ENCODE measurements around the gene HBM. TPM values are rescaled to one million over a fixed set of nuclear protein-coding genes. Genes with fewer than 3 reads are reported as not detected.

HBM gene
- polyA plus RNA-seq, 1 donor, result 11.9 TPM

GRCh38 chr16:183005-183404 is 17.2 kb downstream of the HBM start:
- Histone ChIP-seq H3K9me3 (ENCODE audit: control insufficient read depth, low read depth, low read length) (no peaks in the 10 kb centered on the region), H3K4me3 (ENCODE audit: low read length) (no peak overlapping the region), H3K36me3 (ENCODE audit: control insufficient read depth, insufficient read depth, low read length) (peaks cover 10% of the 10 kb centered on the region), H3K27me3 (ENCODE audit: control insufficient read depth, insufficient read depth, low read length) (peaks cover 29% of the 10 kb centered on the region), H3K4me1 (ENCODE audit: control insufficient read depth, insufficient read depth, low read length) (peaks cover 6% of the 10 kb centered on the region), H3K27ac (ENCODE audit: low read length) (no peak overlapping the region)
- no peak for DNase-seq
- no CpG with 5 or more reads among the region's 7 CpGs for WGBS (ENCODE audit: insufficient coverage, low lambda C conversion rate)

- H3K9me3 ChIP-seq (ENCODE audit: control insufficient read depth, low read depth, low read length), result no peaks in the 10 kb centered on the region
- H3K4me3 ChIP-seq (ENCODE audit: low read length), result no peak overlapping the region
- WGBS (ENCODE audit: insufficient coverage, low lambda C conversion rate), result no CpG with 5 or more reads among the region's 13 CpGs
- no peak for DNase-seq
- H3K27me3 ChIP-seq (ENCODE audit: control insufficient read depth, insufficient read depth, low read length), result peaks cover 8% of the 10 kb centered on the region
- H3K36me3 ChIP-seq (ENCODE audit: control insufficient read depth, insufficient read depth, low read length), result peaks cover 30% of the 10 kb centered on the region
- H3K4me1 ChIP-seq (ENCODE audit: control insufficient read depth, insufficient read depth, low read length), result peaks cover 6% of the 10 kb centered on the region
- H3K27ac ChIP-seq (ENCODE audit: low read length), result no peak overlapping the region
Measured at GRCh38 chr16:185213-185612, 19.4 kb downstream of the HBM start.

- H3K27ac ChIP-seq (ENCODE audit: low read length), result no peak overlapping the region
- peaks cover 4% of the 10 kb centered on the region for H3K4me1 ChIP-seq (ENCODE audit: control insufficient read depth, insufficient read depth, low read length)
- H3K27me3 ChIP-seq (ENCODE audit: control insufficient read depth, insufficient read depth, low read length), result peaks cover 4% of the 10 kb centered on the region
- no peak overlapping the region for H3K4me3 ChIP-seq (ENCODE audit: low read length)
- H3K36me3 ChIP-seq (ENCODE audit: control insufficient read depth, insufficient read depth, low read length), result peaks cover 35% of the 10 kb centered on the region
- no peaks in the 10 kb centered on the region for H3K9me3 ChIP-seq (ENCODE audit: control insufficient read depth, low read depth, low read length)
- DNase-seq, result no peak
- no CpG with 5 or more reads among the region's 11 CpGs for WGBS (ENCODE audit: insufficient coverage, low lambda C conversion rate)
Measured at GRCh38 chr16:185691-186090, 19.9 kb downstream of the HBM start.

- Histone ChIP-seq H3K27ac (ENCODE audit: low read length) (no peak overlapping the region), H3K27me3 (ENCODE audit: control insufficient read depth, insufficient read depth, low read length) (no peaks in the 10 kb centered on the region), H3K4me1 (ENCODE audit: control insufficient read depth, insufficient read depth, low read length) (no peaks in the 10 kb centered on the region), H3K9me3 (ENCODE audit: control insufficient read depth, low read depth, low read length) (no peaks in the 10 kb centered on the region), H3K36me3 (ENCODE audit: control insufficient read depth, insufficient read depth, low read length) (peaks cover 50% of the 10 kb centered on the region), H3K4me3 (ENCODE audit: low read length) (no peak overlapping the region)
- DNase-seq, result no peak
- WGBS (ENCODE audit: insufficient coverage, low lambda C conversion rate), result no CpG with 5 or more reads among the region's 8 CpGs
Measured at GRCh38 chr16:187330-187729, 21.6 kb downstream of the HBM start.

- no CpG with 5 or more reads among the region's 8 CpGs for WGBS (ENCODE audit: insufficient coverage, low lambda C conversion rate)
- Histone ChIP-seq H3K9me3 (ENCODE audit: control insufficient read depth, low read depth, low read length) (no peaks in the 10 kb centered on the region), H3K27me3 (ENCODE audit: control insufficient read depth, insufficient read depth, low read length) (no peaks in the 10 kb centered on the region), H3K4me1 (ENCODE audit: control insufficient read depth, insufficient read depth, low read length) (no peaks in the 10 kb centered on the region), H3K4me3 (ENCODE audit: low read length) (no peak overlapping the region), H3K27ac (ENCODE audit: low read length) (no peak overlapping the region), H3K36me3 (ENCODE audit: control insufficient read depth, insufficient read depth, low read length) (peaks cover 59% of the 10 kb centered on the region)
- no peak for DNase-seq
Measured at GRCh38 chr16:188674-189073, 22.9 kb downstream of the HBM start.

GRCh38 chr16:189604-190186 is 23.9 kb downstream of the HBM start:
- DNase-seq, result no peak
- Histone ChIP-seq H3K9me3 (ENCODE audit: control insufficient read depth, low read depth, low read length) (no peaks in the 10 kb centered on the region), H3K36me3 (ENCODE audit: control insufficient read depth, insufficient read depth, low read length) (peaks cover 69% of the 10 kb centered on the region), H3K27me3 (ENCODE audit: control insufficient read depth, insufficient read depth, low read length) (no peaks in the 10 kb centered on the region), H3K27ac (ENCODE audit: low read length) (no peak overlapping the region), H3K4me3 (ENCODE audit: low read length) (no peak overlapping the region), H3K4me1 (ENCODE audit: control insufficient read depth, insufficient read depth, low read length) (no peaks in the 10 kb centered on the region)
- 90% methylated on average over 2 of the region's 34 CpGs for WGBS (ENCODE audit: insufficient coverage, low lambda C conversion rate)

GRCh38 chr16:191831-192230 is 26.1 kb downstream of the HBM start:
- H3K36me3 ChIP-seq (ENCODE audit: control insufficient read depth, insufficient read depth, low read length), result peaks cover 86% of the 10 kb centered on the region
- no peak overlapping the region for H3K4me3 ChIP-seq (ENCODE audit: low read length)
- WGBS (ENCODE audit: insufficient coverage, low lambda C conversion rate), result no CpG with 5 or more reads among the region's 4 CpGs
- H3K27me3 ChIP-seq (ENCODE audit: control insufficient read depth, insufficient read depth, low read length), result no peaks in the 10 kb centered on the region
- no peaks in the 10 kb centered on the region for H3K4me1 ChIP-seq (ENCODE audit: control insufficient read depth, insufficient read depth, low read length)
- H3K27ac ChIP-seq (ENCODE audit: low read length), result no peak overlapping the region
- DNase-seq, result no peak
- no peaks in the 10 kb centered on the region for H3K9me3 ChIP-seq (ENCODE audit: control insufficient read depth, low read depth, low read length)

GRCh38 chr16:192686-193085 is 26.9 kb downstream of the HBM start:
- Histone ChIP-seq H3K4me1 (ENCODE audit: control insufficient read depth, insufficient read depth, low read length) (no peaks in the 10 kb centered on the region), H3K4me3 (ENCODE audit: low read length) (no peak overlapping the region), H3K27me3 (ENCODE audit: control insufficient read depth, insufficient read depth, low read length) (no peaks in the 10 kb centered on the region), H3K9me3 (ENCODE audit: control insufficient read depth, low read depth, low read length) (no peaks in the 10 kb centered on the region), H3K36me3 (ENCODE audit: control insufficient read depth, insufficient read depth, low read length) (peaks cover 86% of the 10 kb centered on the region), H3K27ac (ENCODE audit: low read length) (no peak overlapping the region)
- no peak for DNase-seq
- WGBS (ENCODE audit: insufficient coverage, low lambda C conversion rate), result 100% methylated on average over 4 of the region's 11 CpGs

- Histone ChIP-seq H3K36me3 (ENCODE audit: control insufficient read depth, insufficient read depth, low read length) (peaks cover 89% of the 10 kb centered on the region), H3K4me1 (ENCODE audit: control insufficient read depth, insufficient read depth, low read length) (no peaks in the 10 kb centered on the region), H3K9me3 (ENCODE audit: control insufficient read depth, low read depth, low read length) (no peaks in the 10 kb centered on the region), H3K27ac (ENCODE audit: low read length) (no peak overlapping the region), H3K4me3 (ENCODE audit: low read length) (no peak overlapping the region), H3K27me3 (ENCODE audit: control insufficient read depth, insufficient read depth, low read length) (no peaks in the 10 kb centered on the region)
- DNase-seq, result no peak
- 100% methylated on average over 2 of the region's 15 CpGs for WGBS (ENCODE audit: insufficient coverage, low lambda C conversion rate)
Measured at GRCh38 chr16:193441-193840, 27.7 kb downstream of the HBM start.

GRCh38 chr16:194516-194915 is 28.7 kb downstream of the HBM start:
- 100% methylated on average over 1 of the region's 6 CpGs for WGBS (ENCODE audit: insufficient coverage, low lambda C conversion rate)
- peaks cover 85% of the 10 kb centered on the region for H3K36me3 ChIP-seq (ENCODE audit: control insufficient read depth, insufficient read depth, low read length)

GRCh38 chr16:200388-200787 is 34.6 kb downstream of the HBM start:
- no peaks in the 10 kb centered on the region for H3K4me1 ChIP-seq (ENCODE audit: control insufficient read depth, insufficient read depth, low read length)
- no peak overlapping the region for H3K27ac ChIP-seq (ENCODE audit: low read length)
- 80% methylated on average over 1 of the region's 5 CpGs for WGBS (ENCODE audit: insufficient coverage, low lambda C conversion rate)
- H3K27me3 ChIP-seq (ENCODE audit: control insufficient read depth, insufficient read depth, low read length), result no peaks in the 10 kb centered on the region
- DNase-seq, result no peak
- peaks cover 68% of the 10 kb centered on the region for H3K36me3 ChIP-seq (ENCODE audit: control insufficient read depth, insufficient read depth, low read length)
- H3K4me3 ChIP-seq (ENCODE audit: low read length), result no peak overlapping the region
- H3K9me3 ChIP-seq (ENCODE audit: control insufficient read depth, low read depth, low read length), result no peaks in the 10 kb centered on the region

More at GRCh38 chr16:194516-194915, 28.7 kb downstream of the HBM start:
- Histone ChIP-seq H3K4me1 (ENCODE audit: control insufficient read depth, insufficient read depth, low read length) (no peaks in the 10 kb centered on the region), H3K27ac (ENCODE audit: low read length) (no peak overlapping the region), H3K4me3 (ENCODE audit: low read length) (no peak overlapping the region), H3K27me3 (ENCODE audit: control insufficient read depth, insufficient read depth, low read length) (no peaks in the 10 kb centered on the region), H3K9me3 (ENCODE audit: control insufficient read depth, low read depth, low read length) (no peaks in the 10 kb centered on the region)
- DNase-seq, result no peak
